ENCODE data around the gene MTCL1. TPM values are rescaled to one million over a fixed set of nuclear protein-coding genes. Genes with fewer than 3 reads are reported as not detected.
"Not testable (repeated sequence)": the region's sequence is repeated elsewhere in the genome, so short reads cannot be mapped to it uniquely, and the experiment has no call there.

MTCL1 gene
- total RNA-seq, 1 donor from 2014 or later = 59.3 TPM

GRCh38 chr18:8757396-8757997, 52.1 kb downstream of the MTCL1 start:
- Histone ChIP-seq H3K4me1 (ENCODE audit: insufficient read depth, low read length) (peaks cover 32% of the 10 kb centered on the region), H4K20me1 (ENCODE audit: insufficient read depth, low read length) (no peaks in the 10 kb centered on the region), H3K27me3 (ENCODE audit: insufficient read depth, low read length) (no peaks in the 10 kb centered on the region), H3K4me3 (ENCODE audit: insufficient read depth, low read depth, low read length) (no peak overlapping the region), H2AFZ (ENCODE audit: low read depth, low read length) (no peak overlapping the region), H3K9me3 (ENCODE audit: insufficient read depth, low read depth, low read length) (no peaks in the 10 kb centered on the region), H3K27ac (ENCODE audit: low read depth, low read length) (no peak overlapping the region), H3K4me2 (ENCODE audit: low read length) (peak overlapping the region; percentile 8), H3K9ac (ENCODE audit: low read length) (no peak overlapping the region), H3K79me2 (ENCODE audit: insufficient read depth, low read length) (peaks cover 60% of the 10 kb centered on the region), H3K36me3 (ENCODE audit: insufficient read depth, low read length) (peaks cover 17% of the 10 kb centered on the region)
- FAIRE-seq = no peak
- Mint-ChIP-seq H3K9me3 (ENCODE audit: unreplicated experiment) (peaks cover 6% of the 10 kb centered on the region), H3K27me3 (ENCODE audit: low read depth, unreplicated experiment) (no peaks in the 10 kb centered on the region), H3K4me3 (ENCODE audit: unreplicated experiment) (no peak overlapping the region), H3K27ac (ENCODE audit: unreplicated experiment) (no peak overlapping the region), H3K36me3 (ENCODE audit: low read depth, unreplicated experiment) (peaks cover 45% of the 10 kb centered on the region), H3K4me1 (ENCODE audit: low read depth, unreplicated experiment) (peaks cover 20% of the 10 kb centered on the region)
- DNase-seq (ENCODE audit: low read depth) = no peak
- TF ChIP-seq EZH2 (IDR thresholded peaks at IDR 0.05; ENCODE audit: insufficient read depth, low read length) (no peak), CTCF (IDR thresholded peaks at IDR 0.05; ENCODE audit: insufficient read depth, low read depth, low read length) (no peak)

- no peaks in the 10 kb centered on the region for H3K27me3 ChIP-seq (ENCODE audit: insufficient read depth, low read length)
- Mint-ChIP-seq H3K27ac (ENCODE audit: unreplicated experiment) (no peak overlapping the region), H3K4me3 (ENCODE audit: unreplicated experiment) (no peak overlapping the region), H3K9me3 (ENCODE audit: unreplicated experiment) (peaks cover 7% of the 10 kb centered on the region), H3K4me1 (ENCODE audit: low read depth, unreplicated experiment) (peaks cover 12% of the 10 kb centered on the region), H3K27me3 (ENCODE audit: low read depth, unreplicated experiment) (no peaks in the 10 kb centered on the region), H3K36me3 (ENCODE audit: low read depth, unreplicated experiment) (peaks cover 51% of the 10 kb centered on the region)
- H4K20me1 ChIP-seq (ENCODE audit: insufficient read depth, low read length) = no peaks in the 10 kb centered on the region
- H3K79me2 ChIP-seq (ENCODE audit: insufficient read depth, low read length) = peaks cover 50% of the 10 kb centered on the region
- H3K4me1 ChIP-seq (ENCODE audit: insufficient read depth, low read length) = peaks cover 26% of the 10 kb centered on the region
- TF ChIP-seq EZH2 (IDR thresholded peaks at IDR 0.05; ENCODE audit: insufficient read depth, low read length) (no peak), CTCF (IDR thresholded peaks at IDR 0.05; ENCODE audit: insufficient read depth, low read depth, low read length) (no peak)
- H3K9me3 ChIP-seq (ENCODE audit: insufficient read depth, low read depth, low read length) = no peaks in the 10 kb centered on the region
- DNase-seq (ENCODE audit: low read depth) (no peak), FAIRE-seq (no peak)
- peaks cover 19% of the 10 kb centered on the region for H3K36me3 ChIP-seq (ENCODE audit: insufficient read depth, low read length)
- no peak overlapping the region for H3K4me3 ChIP-seq (ENCODE audit: insufficient read depth, low read depth, low read length)
- no peak overlapping the region for H3K27ac ChIP-seq (ENCODE audit: low read depth, low read length)
- no peak overlapping the region for H3K9ac ChIP-seq (ENCODE audit: low read length)
- H2AFZ ChIP-seq (ENCODE audit: low read depth, low read length) = no peak overlapping the region
- H3K4me2 ChIP-seq (ENCODE audit: low read length) = no peak overlapping the region
These were observed 53.1 kb downstream of the MTCL1 start for GRCh38 chr18:8758466-8758865.

GRCh38 chr18:8760984-8761383, 55.6 kb downstream of the MTCL1 start:
- H2AFZ ChIP-seq (ENCODE audit: low read depth, low read length) = no peak overlapping the region
- H3K36me3 ChIP-seq (ENCODE audit: insufficient read depth, low read length) = peaks cover 23% of the 10 kb centered on the region
- peaks cover 27% of the 10 kb centered on the region for H3K79me2 ChIP-seq (ENCODE audit: insufficient read depth, low read length)
- Mint-ChIP-seq H3K36me3 (ENCODE audit: low read depth, unreplicated experiment) (peaks cover 48% of the 10 kb centered on the region), H3K4me1 (ENCODE audit: low read depth, unreplicated experiment) (peaks cover 15% of the 10 kb centered on the region), H3K27me3 (ENCODE audit: low read depth, unreplicated experiment) (no peaks in the 10 kb centered on the region), H3K9me3 (ENCODE audit: unreplicated experiment) (peaks cover 8% of the 10 kb centered on the region), H3K4me3 (ENCODE audit: unreplicated experiment) (no peak overlapping the region), H3K27ac (ENCODE audit: unreplicated experiment) (no peak overlapping the region)
- H3K4me1 ChIP-seq (ENCODE audit: insufficient read depth, low read length) = peaks cover 14% of the 10 kb centered on the region
- H3K27me3 ChIP-seq (ENCODE audit: insufficient read depth, low read length) = no peaks in the 10 kb centered on the region
- no peak overlapping the region for H3K4me2 ChIP-seq (ENCODE audit: low read length)
- H4K20me1 ChIP-seq (ENCODE audit: insufficient read depth, low read length) = peaks cover 8% of the 10 kb centered on the region
- no peaks in the 10 kb centered on the region for H3K9me3 ChIP-seq (ENCODE audit: insufficient read depth, low read depth, low read length)
- no peak for DNase-seq (ENCODE audit: low read depth)
- no peak for FAIRE-seq
- TF ChIP-seq CTCF (IDR thresholded peaks at IDR 0.05; ENCODE audit: insufficient read depth, low read depth, low read length) (no peak), EZH2 (IDR thresholded peaks at IDR 0.05; ENCODE audit: insufficient read depth, low read length) (no peak)
- no peak overlapping the region for H3K27ac ChIP-seq (ENCODE audit: low read depth, low read length)
- H3K4me3 ChIP-seq (ENCODE audit: insufficient read depth, low read depth, low read length) = no peak overlapping the region
- no peak overlapping the region for H3K9ac ChIP-seq (ENCODE audit: low read length)

- not testable (repeated sequence) for H3K9me3 Mint-ChIP-seq (ENCODE audit: unreplicated experiment); H3K27me3 Mint-ChIP-seq (ENCODE audit: low read depth, unreplicated experiment); H3K4me3 ChIP-seq (ENCODE audit: insufficient read depth, low read depth, low read length); H3K27me3 ChIP-seq (ENCODE audit: insufficient read depth, low read length); H3K27ac ChIP-seq (ENCODE audit: low read depth, low read length); DNase-seq (ENCODE audit: low read depth); H3K27ac Mint-ChIP-seq (ENCODE audit: unreplicated experiment); H3K4me2 ChIP-seq (ENCODE audit: low read length); H3K9ac ChIP-seq (ENCODE audit: low read length); H4K20me1 ChIP-seq (ENCODE audit: insufficient read depth, low read length); H2AFZ ChIP-seq (ENCODE audit: low read depth, low read length); FAIRE-seq; H3K4me3 Mint-ChIP-seq (ENCODE audit: unreplicated experiment); H3K9me3 ChIP-seq (ENCODE audit: insufficient read depth, low read depth, low read length)
- H3K36me3 Mint-ChIP-seq (ENCODE audit: low read depth, unreplicated experiment) = peaks cover 48% of the 10 kb centered on the region
- Histone ChIP-seq H3K4me1 (ENCODE audit: insufficient read depth, low read length) (peaks cover 15% of the 10 kb centered on the region), H3K79me2 (ENCODE audit: insufficient read depth, low read length) (peaks cover 24% of the 10 kb centered on the region), H3K36me3 (ENCODE audit: insufficient read depth, low read length) (peaks cover 23% of the 10 kb centered on the region)
- peaks cover 19% of the 10 kb centered on the region for H3K4me1 Mint-ChIP-seq (ENCODE audit: low read depth, unreplicated experiment)
These were observed 56.2 kb downstream of the MTCL1 start for GRCh38 chr18:8761535-8761934.
